C4-2B (cell line): ENCODE data around the gene RNU6-9.

Experiments
- CTCF ChIP-seq: fragments of 450-650 bp; conservative IDR thresholded peaks from 2 replicates; pipeline ENCODE4 v1.5.1; 2017; ENCODE audit warnings: mild to moderate bottlenecking
- ZFX ChIP-seq: fragments of 450-650 bp; IDR thresholded peaks from 2 replicates; pipeline ENCODE4 v1.6.1; 2017

GRCh38 chr19:855142-855541 lies 38.1 kb upstream of the RNU6-9 start:
- TF ChIP-seq ZFX (no peak), CTCF (no peak)
